Measurements from ENCODE around the gene FOXK2.

GRCh38 chr17:82599674-82600661 is 80.4 kb downstream of the FOXK2 start:
- TF ChIP-seq, protein P1, sequence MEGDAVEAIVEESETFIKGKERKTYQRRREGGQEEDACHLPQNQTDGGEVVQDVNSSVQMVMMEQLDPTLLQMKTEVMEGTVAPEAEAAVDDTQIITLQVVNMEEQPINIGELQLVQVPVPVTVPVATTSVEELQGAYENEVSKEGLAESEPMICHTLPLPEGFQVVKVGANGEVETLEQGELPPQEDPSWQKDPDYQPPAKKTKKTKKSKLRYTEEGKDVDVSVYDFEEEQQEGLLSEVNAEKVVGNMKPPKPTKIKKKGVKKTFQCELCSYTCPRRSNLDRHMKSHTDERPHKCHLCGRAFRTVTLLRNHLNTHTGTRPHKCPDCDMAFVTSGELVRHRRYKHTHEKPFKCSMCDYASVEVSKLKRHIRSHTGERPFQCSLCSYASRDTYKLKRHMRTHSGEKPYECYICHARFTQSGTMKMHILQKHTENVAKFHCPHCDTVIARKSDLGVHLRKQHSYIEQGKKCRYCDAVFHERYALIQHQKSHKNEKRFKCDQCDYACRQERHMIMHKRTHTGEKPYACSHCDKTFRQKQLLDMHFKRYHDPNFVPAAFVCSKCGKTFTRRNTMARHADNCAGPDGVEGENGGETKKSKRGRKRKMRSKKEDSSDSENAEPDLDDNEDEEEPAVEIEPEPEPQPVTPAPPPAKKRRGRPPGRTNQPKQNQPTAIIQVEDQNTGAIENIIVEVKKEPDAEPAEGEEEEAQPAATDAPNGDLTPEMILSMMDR (conservative IDR thresholded peaks at IDR 0.05; ENCODE audit: low read depth, low read length): no peak
- TF ChIP-seq EZH2 (IDR thresholded peaks at IDR 0.05; ENCODE audit: borderline replicate concordance, low read depth, low read length, poor library complexity, severe bottlenecking): no peak
